ENCODE measurements around the gene LRRC15. TPM values are rescaled to one million over a fixed set of nuclear protein-coding genes. Genes with fewer than 3 reads are reported as not detected.

Gene LRRC15
- total and polyA plus RNA-seq, 5 donors = 0.03 to 0.07 (median 0.06) TPM; not detected in 1

GRCh38 chr3:194315965-194316361, 53.6 kb downstream of the LRRC15 start:
- 28% methylated on average over 17 of the region's 17 CpGs for WGBS
- H3K27me3 ChIP-seq (ENCODE audit: control insufficient read depth, insufficient read depth) = no peaks in the 10 kb centered on the region
- intact Hi-C loops (cut with DNase I) = loop anchor here (2.0 to 10.0 kb wide), 7 partner anchors 174 to 534 kb away; partner anchors contain the start of gene HES1 (in 2 of the 4)
- H3K9me3 ChIP-seq (ENCODE audit: control insufficient read depth, low read length) = no peaks in the 10 kb centered on the region
- DNase-seq (peak; percentile 38 to 67 (median 62)), ATAC-seq (peak; percentile 30 to 43)
- peaks cover 2% of the 10 kb centered on the region for H3K4me1 ChIP-seq (ENCODE audit: control insufficient read depth, insufficient read depth, low read length)
- no peak overlapping the region for H3K27ac ChIP-seq (ENCODE audit: low read length)
- H3K4me3 ChIP-seq (ENCODE audit: low read length) = no peak overlapping the region

- H3K27ac ChIP-seq (ENCODE audit: low read length) = no peak overlapping the region
- intact Hi-C loops (cut with DNase I) = loop anchor here (2.0 to 10.0 kb wide), 7 partner anchors 173 to 533 kb away; partner anchors contain the start of gene HES1 (in 2 of the 4)
- H3K27me3 ChIP-seq (ENCODE audit: control insufficient read depth, insufficient read depth) = no peaks in the 10 kb centered on the region
- ATAC-seq = peak; percentile 91 to 95
- H3K9me3 ChIP-seq (ENCODE audit: control insufficient read depth, low read length) = no peaks in the 10 kb centered on the region
- peak overlapping the region; percentile 41 for H3K4me3 ChIP-seq (ENCODE audit: low read length)
- WGBS = 2% methylated on average over 54 of the region's 54 CpGs
- peaks cover 2% of the 10 kb centered on the region for H3K4me1 ChIP-seq (ENCODE audit: control insufficient read depth, insufficient read depth, low read length)
- DNase-seq = peak; percentile 93 to 96 (median 95)
Observed at GRCh38 chr3:194315088-194315964, 54.2 kb downstream of the LRRC15 start.

- H3K4me3 ChIP-seq (ENCODE audit: low read length) = no peak overlapping the region
- H3K4me1 ChIP-seq (ENCODE audit: control insufficient read depth, insufficient read depth, low read length) = peaks cover 2% of the 10 kb centered on the region
- no peak overlapping the region for H3K27ac ChIP-seq (ENCODE audit: low read length)
- no peak for ATAC-seq
- intact Hi-C loops (cut with DNase I) = loop anchor here (2.0 to 10.0 kb wide), 8 partner anchors 37 to 532 kb away; partner anchors contain the start of gene HES1 (in 2 of the 4)
- H3K27me3 ChIP-seq (ENCODE audit: control insufficient read depth, insufficient read depth) = no peaks in the 10 kb centered on the region
- peak in 1 of 3 donors; percentile 29 for DNase-seq
- WGBS = 75% methylated on average over 13 of the region's 13 CpGs
- H3K9me3 ChIP-seq (ENCODE audit: control insufficient read depth, low read length) = no peaks in the 10 kb centered on the region
Observed at GRCh38 chr3:194314388-194315068, 55.0 kb downstream of the LRRC15 start.

GRCh38 chr3:194313560-194314387, 55.8 kb downstream of the LRRC15 start:
- no peak overlapping the region for H3K27ac ChIP-seq (ENCODE audit: low read length)
- 48% methylated on average over 15 of the region's 15 CpGs for WGBS

GRCh38 chr3:194312743-194313281, 56.7 kb downstream of the LRRC15 start:
- intact Hi-C loops (cut with DNase I) = loop anchor here (5.0 to 10.0 kb wide), 5 partner anchors 36 to 531 kb away; partner anchors contain the start of gene HES1 (in 1 of the 4)
- H3K27me3 ChIP-seq (ENCODE audit: control insufficient read depth, insufficient read depth) = no peaks in the 10 kb centered on the region
- no peaks in the 10 kb centered on the region for H3K9me3 ChIP-seq (ENCODE audit: control insufficient read depth, low read length)
- H3K4me3 ChIP-seq (ENCODE audit: low read length) = no peak overlapping the region
- ATAC-seq = peak; percentile 3 to 4
- H3K27ac ChIP-seq (ENCODE audit: low read length) = no peak overlapping the region
- peaks cover 2% of the 10 kb centered on the region for H3K4me1 ChIP-seq (ENCODE audit: control insufficient read depth, insufficient read depth, low read length)
- 35% methylated on average over 16 of the region's 16 CpGs for WGBS
- peak; percentile 43 to 79 (median 76) for DNase-seq

More at GRCh38 chr3:194313560-194314387, 55.8 kb downstream of the LRRC15 start:
- H3K4me1 ChIP-seq (ENCODE audit: control insufficient read depth, insufficient read depth, low read length) = peaks cover 2% of the 10 kb centered on the region
- H3K27me3 ChIP-seq (ENCODE audit: control insufficient read depth, insufficient read depth) = no peaks in the 10 kb centered on the region
- peak in 1 of 2 donors; percentile 11 for ATAC-seq
- H3K4me3 ChIP-seq (ENCODE audit: low read length) = no peak overlapping the region
- intact Hi-C loops (cut with DNase I) = loop anchor here (2.0 to 10.0 kb wide), 6 partner anchors 36 to 531 kb away; partner anchors contain the start of gene HES1 (in 1 of the 4)
- peak; percentile 84 to 92 (median 91) for DNase-seq
- H3K9me3 ChIP-seq (ENCODE audit: control insufficient read depth, low read length) = no peaks in the 10 kb centered on the region

GRCh38 chr3:194312186-194312742, 57.3 kb downstream of the LRRC15 start:
- H3K27me3 ChIP-seq (ENCODE audit: control insufficient read depth, insufficient read depth) = no peaks in the 10 kb centered on the region
- 71% methylated on average over 7 of the region's 7 CpGs for WGBS
- H3K9me3 ChIP-seq (ENCODE audit: control insufficient read depth, low read length) = no peaks in the 10 kb centered on the region
- no peak for ATAC-seq
- peaks cover 2% of the 10 kb centered on the region for H3K4me1 ChIP-seq (ENCODE audit: control insufficient read depth, insufficient read depth, low read length)
- intact Hi-C loops (cut with DNase I) = loop anchor here (5.0 to 10.0 kb wide), 5 partner anchors 35 to 530 kb away; partner anchors contain the start of gene HES1 (in 1 of the 4)
- H3K27ac ChIP-seq (ENCODE audit: low read length) = no peak overlapping the region
- H3K4me3 ChIP-seq (ENCODE audit: low read length) = no peak overlapping the region
- DNase-seq = peak in 1 of 3 donors; percentile 1

GRCh38 chr3:194311000-194311399, 58.5 kb downstream of the LRRC15 start:
- Histone ChIP-seq H3K9me3 (ENCODE audit: control insufficient read depth, low read length) (no peaks in the 10 kb centered on the region), H3K4me3 (ENCODE audit: low read length) (no peak overlapping the region), H3K27ac (ENCODE audit: low read length) (no peak overlapping the region), H3K27me3 (ENCODE audit: control insufficient read depth, insufficient read depth) (no peaks in the 10 kb centered on the region), H3K4me1 (ENCODE audit: control insufficient read depth, insufficient read depth, low read length) (peaks cover 2% of the 10 kb centered on the region)
- ATAC-seq (no peak), DNase-seq (peak in 1 of 3 donors; percentile 4)
- 96% methylated on average over 2 of the region's 2 CpGs for WGBS
- intact Hi-C loops (cut with DNase I) = loop anchor here (5.0 to 10.0 kb wide), 5 partner anchors 34 to 529 kb away; partner anchors contain the start of gene HES1 (in 1 of the 4)

- H3K9me3 ChIP-seq (ENCODE audit: control insufficient read depth, low read length) = no peaks in the 10 kb centered on the region
- peak in 1 of 3 donors; percentile 35 for DNase-seq
- H3K27ac ChIP-seq (ENCODE audit: low read length) = no peak overlapping the region
- no peaks in the 10 kb centered on the region for H3K27me3 ChIP-seq (ENCODE audit: control insufficient read depth, insufficient read depth)
- no peak overlapping the region for H3K4me3 ChIP-seq (ENCODE audit: low read length)
- peaks cover 2% of the 10 kb centered on the region for H3K4me1 ChIP-seq (ENCODE audit: control insufficient read depth, insufficient read depth, low read length)
- intact Hi-C loops (cut with DNase I) = loop anchor here (5.0 to 10.0 kb wide), 5 partner anchors 33 to 528 kb away; partner anchors contain the start of gene HES1 (in 1 of the 4)
- ATAC-seq = no peak
- 75% methylated on average over 11 of the region's 11 CpGs for WGBS
Observed at GRCh38 chr3:194310060-194310835, 59.3 kb downstream of the LRRC15 start.

Data from right cardiac atrium (tissue), 5 donors.